Measurements from ENCODE around the gene STK36.

Gene STK36

GRCh38 chr2:218635719-218636118 is 36.2 kb upstream of the STK36 start:
- DNase-seq (ENCODE audit: low read depth): no peak
- TF ChIP-seq, protein P1, sequence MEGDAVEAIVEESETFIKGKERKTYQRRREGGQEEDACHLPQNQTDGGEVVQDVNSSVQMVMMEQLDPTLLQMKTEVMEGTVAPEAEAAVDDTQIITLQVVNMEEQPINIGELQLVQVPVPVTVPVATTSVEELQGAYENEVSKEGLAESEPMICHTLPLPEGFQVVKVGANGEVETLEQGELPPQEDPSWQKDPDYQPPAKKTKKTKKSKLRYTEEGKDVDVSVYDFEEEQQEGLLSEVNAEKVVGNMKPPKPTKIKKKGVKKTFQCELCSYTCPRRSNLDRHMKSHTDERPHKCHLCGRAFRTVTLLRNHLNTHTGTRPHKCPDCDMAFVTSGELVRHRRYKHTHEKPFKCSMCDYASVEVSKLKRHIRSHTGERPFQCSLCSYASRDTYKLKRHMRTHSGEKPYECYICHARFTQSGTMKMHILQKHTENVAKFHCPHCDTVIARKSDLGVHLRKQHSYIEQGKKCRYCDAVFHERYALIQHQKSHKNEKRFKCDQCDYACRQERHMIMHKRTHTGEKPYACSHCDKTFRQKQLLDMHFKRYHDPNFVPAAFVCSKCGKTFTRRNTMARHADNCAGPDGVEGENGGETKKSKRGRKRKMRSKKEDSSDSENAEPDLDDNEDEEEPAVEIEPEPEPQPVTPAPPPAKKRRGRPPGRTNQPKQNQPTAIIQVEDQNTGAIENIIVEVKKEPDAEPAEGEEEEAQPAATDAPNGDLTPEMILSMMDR (conservative IDR thresholded peaks at IDR 0.05; ENCODE audit: low read depth, low read length): no peak
- H3K4me3 ChIP-seq (ENCODE audit: low read length): no peak overlapping the region

GRCh38 chr2:218638372-218638771 is 33.5 kb upstream of the STK36 start:
- no peak overlapping the region for H3K4me3 ChIP-seq (ENCODE audit: low read length)
- no peak for DNase-seq (ENCODE audit: low read depth)
- TF ChIP-seq, protein P1 (conservative IDR thresholded peaks at IDR 0.05; ENCODE audit: low read depth, low read length): no peak

GRCh38 chr2:218642121-218642656 is 29.7 kb upstream of the STK36 start:
- H3K4me3 ChIP-seq (ENCODE audit: low read length): no peak overlapping the region
- DNase-seq (ENCODE audit: low read depth): no peak
- TF ChIP-seq, protein P1 (conservative IDR thresholded peaks at IDR 0.05; ENCODE audit: low read depth, low read length): no peak

- TF ChIP-seq, protein P1 (conservative IDR thresholded peaks at IDR 0.05; ENCODE audit: low read depth, low read length): no peak
- DNase-seq (ENCODE audit: low read depth): no peak
- no peak overlapping the region for H3K4me3 ChIP-seq (ENCODE audit: low read length)
Measured at GRCh38 chr2:218642786-218643185, 29.1 kb upstream of the STK36 start.

GRCh38 chr2:218643751-218644310 is 28.1 kb upstream of the STK36 start:
- no peak overlapping the region for H3K4me3 ChIP-seq (ENCODE audit: low read length)
- DNase-seq (ENCODE audit: low read depth): no peak
- TF ChIP-seq, protein P1 (conservative IDR thresholded peaks at IDR 0.05; ENCODE audit: low read depth, low read length): no peak

DNA sequence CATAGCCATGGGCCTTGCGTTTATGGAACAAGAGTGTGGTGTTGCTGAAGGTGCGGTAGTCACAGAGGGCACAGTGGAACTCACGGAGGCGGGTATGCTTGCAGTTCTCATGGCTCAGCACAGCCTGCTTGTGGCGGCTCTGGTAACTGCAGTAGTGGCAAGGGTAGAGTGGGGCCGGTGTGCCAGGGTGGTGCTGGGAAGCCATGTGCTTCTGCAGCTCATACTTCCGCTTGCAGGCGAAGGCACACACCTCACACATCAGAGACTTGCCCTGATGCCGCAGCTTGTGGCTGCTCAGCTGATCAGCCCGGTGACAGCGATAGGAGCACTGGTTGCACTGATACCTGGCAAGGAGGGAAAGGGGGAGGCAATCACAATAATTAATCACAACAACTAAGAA is 27.2 kb upstream of the STK36 start:
- TF ChIP-seq, protein P1 (conservative IDR thresholded peaks at IDR 0.05; ENCODE audit: low read depth, low read length): no peak
- H3K4me3 ChIP-seq (ENCODE audit: low read length): no peak overlapping the region
- DNase-seq (ENCODE audit: low read depth): no peak

GRCh38 chr2:218645126-218645525 is 26.8 kb upstream of the STK36 start:
- H3K4me3 ChIP-seq (ENCODE audit: low read length): no peak overlapping the region
- no peak for DNase-seq (ENCODE audit: low read depth)
- TF ChIP-seq, protein P1 (conservative IDR thresholded peaks at IDR 0.05; ENCODE audit: low read depth, low read length): no peak

Measured in retinal pigment epithelial cell (primary cell).